ENCODE results near the gene CHN2.

GRCh38 chr7:29270594-29271318 lies 76.2 kb downstream of the CHN2 start:
- TF ChIP-seq CTCF (conservative IDR thresholded peaks at IDR 0.05) (no peak), EZH2 (IDR thresholded peaks at IDR 0.05; ENCODE audit: low read depth) (no peak)

Data from PC-9 (cell line).